ENCODE data around the gene CLEC19A. TPM values are rescaled to one million over a fixed set of nuclear protein-coding genes. Genes with fewer than 3 reads are reported as not detected.
A peak's percentile ranks its signal among the peaks of the same experiment; 100 is the strongest.

CLEC19A gene
- total RNA-seq, 1 donor from 2014 or later: 1.9 TPM

- peaks cover 17% of the 10 kb centered on the region for H3F3A ChIP-seq (ENCODE audit: low read depth)
- H3K9ac ChIP-seq: no peak overlapping the region
- no peaks in the 10 kb centered on the region for H3K79me2 ChIP-seq (ENCODE audit: low read depth)
- peaks cover 35% of the 10 kb centered on the region for H3K4me1 Mint-ChIP-seq
- H3K4me2 ChIP-seq: no peak overlapping the region
- no peak overlapping the region for H3K4me3 ChIP-seq
- no peak for DNase-seq (ENCODE audit: low spot score)
- no peak overlapping the region for H3K27ac ChIP-seq
- peak overlapping the region; percentile 66 for H3K27ac Mint-ChIP-seq
- no peaks in the 10 kb centered on the region for H3K36me3 ChIP-seq
- no peaks in the 10 kb centered on the region for H3K27me3 ChIP-seq
- no peak overlapping the region for H3K4me3 Mint-ChIP-seq
- peaks cover 2% of the 10 kb centered on the region for H3K27me3 Mint-ChIP-seq (ENCODE audit: insufficient read depth, low read depth)
- no peak for TF ChIP-seq CTCF (IDR thresholded peaks at IDR 0.05)
- TF ChIP-seq EZH2phosphoT487 (IDR thresholded peaks at IDR 0.05): no peak
- no peak for TF ChIP-seq EZH2 (IDR thresholded peaks at IDR 0.05)
- H3K4me1 ChIP-seq: peaks cover 23% of the 10 kb centered on the region
- no peaks in the 10 kb centered on the region for H4K20me1 ChIP-seq (ENCODE audit: low read depth)
- H3K9me3 ChIP-seq (ENCODE audit: low read depth): no peaks in the 10 kb centered on the region
- H2AFZ ChIP-seq (replicated peaks): no peak overlapping the region
- peaks cover 5% of the 10 kb centered on the region for H3K9me3 Mint-ChIP-seq
- peaks cover 2% of the 10 kb centered on the region for H3K36me3 Mint-ChIP-seq
Observed at GRCh38 chr16:19344980-19345379, 59.4 kb downstream of the CLEC19A start.

- TF ChIP-seq CTCF (IDR thresholded peaks at IDR 0.05) (no peak), EZH2 (IDR thresholded peaks at IDR 0.05) (no peak), EZH2phosphoT487 (IDR thresholded peaks at IDR 0.05) (no peak)
- no peak overlapping the region for H3K4me3 Mint-ChIP-seq
- peaks cover 2% of the 10 kb centered on the region for H3K36me3 Mint-ChIP-seq
Observed at GRCh38 chr16:19346335-19346922, 60.9 kb downstream of the CLEC19A start.

GRCh38 chr16:19348125-19348524, 62.6 kb downstream of the CLEC19A start:
- Histone ChIP-seq H3K9ac (no peak overlapping the region), H3F3A (ENCODE audit: low read depth) (peaks cover 17% of the 10 kb centered on the region), H3K36me3 (no peaks in the 10 kb centered on the region), H2AFZ (replicated peaks) (peak overlapping the region; percentile 99), H3K4me2 (peak overlapping the region; percentile 71), H3K4me3 (no peak overlapping the region), H3K4me1 (peaks cover 23% of the 10 kb centered on the region), H3K79me2 (ENCODE audit: low read depth) (no peaks in the 10 kb centered on the region), H3K9me3 (ENCODE audit: low read depth) (no peaks in the 10 kb centered on the region), H4K20me1 (ENCODE audit: low read depth) (no peaks in the 10 kb centered on the region), H3K27ac (no peak overlapping the region), H3K27me3 (no peaks in the 10 kb centered on the region)
- H3K27me3 Mint-ChIP-seq (ENCODE audit: insufficient read depth, low read depth): peaks cover 2% of the 10 kb centered on the region
- no peak for TF ChIP-seq CTCF (IDR thresholded peaks at IDR 0.05)
- TF ChIP-seq EZH2 (IDR thresholded peaks at IDR 0.05): no peak
- no peak for TF ChIP-seq EZH2phosphoT487 (IDR thresholded peaks at IDR 0.05)
- H3K36me3 Mint-ChIP-seq: no peaks in the 10 kb centered on the region
- H3K4me1 Mint-ChIP-seq: peaks cover 34% of the 10 kb centered on the region
- H3K9me3 Mint-ChIP-seq: peaks cover 2% of the 10 kb centered on the region
- no peak overlapping the region for H3K4me3 Mint-ChIP-seq
- no peak for DNase-seq (ENCODE audit: low spot score)
- H3K27ac Mint-ChIP-seq: peak overlapping the region; percentile 94

More at GRCh38 chr16:19346335-19346922, 60.9 kb downstream of the CLEC19A start:
- H4K20me1 ChIP-seq (ENCODE audit: low read depth): no peaks in the 10 kb centered on the region
- H3K9ac ChIP-seq: no peak overlapping the region
- H3K9me3 ChIP-seq (ENCODE audit: low read depth): no peaks in the 10 kb centered on the region
- Mint-ChIP-seq H3K4me1 (peaks cover 35% of the 10 kb centered on the region), H3K27me3 (ENCODE audit: insufficient read depth, low read depth) (peaks cover 2% of the 10 kb centered on the region), H3K27ac (no peak overlapping the region), H3K9me3 (peaks cover 5% of the 10 kb centered on the region)
- H3K4me2 ChIP-seq: no peak overlapping the region
- H3K79me2 ChIP-seq (ENCODE audit: low read depth): no peaks in the 10 kb centered on the region
- peaks cover 23% of the 10 kb centered on the region for H3K4me1 ChIP-seq
- H3K36me3 ChIP-seq: no peaks in the 10 kb centered on the region
- no peak overlapping the region for H3K27ac ChIP-seq
- peaks cover 17% of the 10 kb centered on the region for H3F3A ChIP-seq (ENCODE audit: low read depth)
- no peak overlapping the region for H3K4me3 ChIP-seq
- H2AFZ ChIP-seq (replicated peaks): no peak overlapping the region
- DNase-seq (ENCODE audit: low spot score): no peak
- H3K27me3 ChIP-seq: no peaks in the 10 kb centered on the region
